Measurements from ENCODE around the gene ACKR1.

- no peak for TF ChIP-seq POLR2A (IDR thresholded peaks at IDR 0.05; ENCODE audit: low read depth, low read length)
- TF ChIP-seq POU2F2 (IDR thresholded peaks at IDR 0.05; ENCODE audit: low read depth, low read length) = no peak
- TF ChIP-seq SPI1 (IDR thresholded peaks at IDR 0.05; ENCODE audit: low read depth, low read length) = no peak
- TF ChIP-seq POLR2AphosphoS5 (IDR thresholded peaks at IDR 0.05; ENCODE audit: low read depth, low read length) = no peak
These were observed 550 bp downstream of the ACKR1 start for GRCh38 chr1:159205225-159205624.
